ENCODE measurements around the gene IPO4. TPM values are rescaled to one million over a fixed set of nuclear protein-coding genes. Genes with fewer than 3 reads are reported as not detected.

Gene IPO4
- total and polyA plus RNA-seq, 2 of the 13 experiments (the other 11 are each of a cell fraction or from before 2014, with no cell fraction given): 39.0 to 179 TPM

- no peaks in the 10 kb centered on the region for H3K4me1 ChIP-seq (ENCODE audit: insufficient read depth, low read length)
- H3K27ac ChIP-seq (ENCODE audit: extremely low read length, insufficient read depth, low read length): no peak within 1 kb of the TSS
- no peak for DNase-seq (ENCODE audit: low spot score)
- H2AFZ ChIP-seq (ENCODE audit: low read length): no peak within 1 kb of the TSS
- H3K36me3 ChIP-seq (replicated peaks in 1 of 2; ENCODE audit: control insufficient read depth in 1 of 2, insufficient read depth in 2 of 2, low read length in 2 of 2): peaks cover 2 to 3% of the 10 kb centered on the region in 2 experiments; a peak in 4 of 5 replicates
- H4K20me1 ChIP-seq (ENCODE audit: insufficient read depth, low read length): no peaks in the 10 kb centered on the region
- ChIA-PET POLR2A (interaction anchor here (0.7 to 3.3 kb wide), 6 partner anchors 10 to 70 kb away, joined by 3 to 13 read pairs (median 8); partner anchors contain the start of genes DCAF11, IRF9, NRL and PSME1), CTCF (ENCODE audit: low intra/inter-chr PET ratio, low total read pairs) (no interaction called here)
- intact Hi-C loops (cut with micrococcal nuclease; ENCODE audit: unreplicated experiment) (no loop called here), in situ Hi-C loops (cut with HindIII; ENCODE audit: extremely low pct_ligation_motif_present, low pct_unique_long_range_greater_than_20kb) (no loop called here)
- no peak within 1 kb of the TSS for H3K4me2 ChIP-seq (ENCODE audit: low read depth, low read length)
- no peaks in the 10 kb centered on the region for H3K79me2 ChIP-seq (ENCODE audit: insufficient read depth, low read length)
- H3K9ac ChIP-seq (ENCODE audit: insufficient read depth, low read depth, low read length): no peak within 1 kb of the TSS
- no peak within 1 kb of the TSS for H3K4me3 ChIP-seq (replicated peaks in 1 of 3; ENCODE audit: insufficient read depth in 1 of 3, low read depth in 2 of 3, low read length in 3 of 3)
- no peaks in the 10 kb centered on the region for H3K9me3 ChIP-seq (ENCODE audit: low read length)
- TF ChIP-seq AGO1 (IDR thresholded peaks at IDR 0.05; ENCODE audit: low read depth, low read length, poor library complexity, severe bottlenecking): peak; percentile 66
- TF ChIP-seq PCBP1 (IDR thresholded peaks at IDR 0.05; ENCODE audit: borderline replicate concordance, low read depth, low read length): peak; percentile 48; the same call in 1 of the 2 replicates
- 0 out of 2 replicates have a peak, but pooled peaks have one; percentile 33 for TF ChIP-seq KDM5B (CRISPR knock-in tag; IDR thresholded peaks at IDR 0.05; ENCODE audit: borderline replicate concordance)
- no peak for TF ChIP-seq NCOA5 (CRISPR knock-in tag; IDR thresholded peaks at IDR 0.05)
- TF ChIP-seq RBFOX2 (IDR thresholded peaks at IDR 0.05; ENCODE audit: low read depth, low read length): peak; percentile 64
- no peak for TF ChIP-seq ZC3H4 (CRISPR knock-in tag; IDR thresholded peaks at IDR 0.05; ENCODE audit: borderline replicate concordance)
- peak; percentile 37 for TF ChIP-seq HNRNPLL (IDR thresholded peaks at IDR 0.05; ENCODE audit: low read depth, low read length, poor library complexity, severe bottlenecking)
- TF ChIP-seq ZBTB33 (CRISPR knock-in tag; IDR thresholded peaks at IDR 0.05): peak; percentile 2; the same call in 1 of the 2 replicates
- TF ChIP-seq ZNF572 (CRISPR knock-in tag; IDR thresholded peaks at IDR 0.05): peak; percentile 50; the same call in 1 of the 2 replicates
- peak; percentile 44; the same call in 1 of the 2 replicates for TF ChIP-seq HIVEP1 (CRISPR knock-in tag; IDR thresholded peaks at IDR 0.05)
- peak in 1 of 2 experiments; percentile 16; a peak in 1 of 4 replicates for TF ChIP-seq POLR2A (IDR thresholded peaks at IDR 0.05; ENCODE audit: insufficient read depth in 1 of 2, low read depth in 2 of 2, low read length in 2 of 2)
- TF ChIP-seq TRIM24 (CRISPR knock-in tag; IDR thresholded peaks at IDR 0.05): no peak
- TF ChIP-seq AGO2 (optimal IDR thresholded peaks at IDR 0.05; ENCODE audit: low read depth, low read length): peak; percentile 95
- TF ChIP-seq CENPT (CRISPR knock-in tag; IDR thresholded peaks at IDR 0.05; ENCODE audit: low read depth): no peak
- 0 out of 2 replicates have a peak, but pooled peaks have one; percentile 33 for TF ChIP-seq MXD1 (CRISPR knock-in tag; IDR thresholded peaks at IDR 0.05)
- 0 out of 2 replicates have a peak, but pooled peaks have one; percentile 24 for TF ChIP-seq DNMT1 (CRISPR knock-in tag; IDR thresholded peaks at IDR 0.05)
- peak; percentile 47; the same call in 1 of the 2 replicates for TF ChIP-seq MTA1 (CRISPR knock-in tag; IDR thresholded peaks at IDR 0.05; ENCODE audit: borderline replicate concordance)
- peak; percentile 15 for ATAC-seq
- BruUV-seq (replicated peaks): no TSS peak
- no peaks in the 10 kb centered on the region for H3K27me3 ChIP-seq (ENCODE audit: control insufficient read depth in 1 of 2, insufficient read depth in 2 of 2, low read length in 2 of 2)
- 94% methylated on average over 63 of the region's 63 CpGs for WGBS (ENCODE audit: low lambda C conversion rate)
- FAIRE-seq: no peak
Observed at GRCh38 chr14:24171422-24172260, 17.0 kb downstream of the IPO4 start, which contains the start of gene REC8. TSS of gene REC8 (plus strand) at chr14:24172080. CDS start at chr14:24172553, 473 bp downstream.

All from HepG2 (cell line).